Pulmonary artery endothelial cell (primary cell): ENCODE data around the gene MRPS24. TPM values are rescaled to one million over a fixed set of nuclear protein-coding genes. Genes with fewer than 3 reads are reported as not detected.
"Not testable (repeated sequence)": the region's sequence is repeated elsewhere in the genome, so short reads cannot be mapped to it uniquely, and the experiment has no call there.

Experiments used
- DNase-seq: peaks from one replicate; pipeline ENCODE4 v3.0.0-alpha.2; 2011; ENCODE audit warnings: low read depth, low spot score
- total RNA-seq: library from RNA; depleted of rRNA; stranded (reverse); fragments of >200 nt; gene quantifications from 2 replicates; pipeline ENCODE4 v1.2.3, GENCODE V29; 2014

Gene MRPS24
- 64.0 and 87.2 TPM in 2 replicates for total RNA-seq

DNA sequence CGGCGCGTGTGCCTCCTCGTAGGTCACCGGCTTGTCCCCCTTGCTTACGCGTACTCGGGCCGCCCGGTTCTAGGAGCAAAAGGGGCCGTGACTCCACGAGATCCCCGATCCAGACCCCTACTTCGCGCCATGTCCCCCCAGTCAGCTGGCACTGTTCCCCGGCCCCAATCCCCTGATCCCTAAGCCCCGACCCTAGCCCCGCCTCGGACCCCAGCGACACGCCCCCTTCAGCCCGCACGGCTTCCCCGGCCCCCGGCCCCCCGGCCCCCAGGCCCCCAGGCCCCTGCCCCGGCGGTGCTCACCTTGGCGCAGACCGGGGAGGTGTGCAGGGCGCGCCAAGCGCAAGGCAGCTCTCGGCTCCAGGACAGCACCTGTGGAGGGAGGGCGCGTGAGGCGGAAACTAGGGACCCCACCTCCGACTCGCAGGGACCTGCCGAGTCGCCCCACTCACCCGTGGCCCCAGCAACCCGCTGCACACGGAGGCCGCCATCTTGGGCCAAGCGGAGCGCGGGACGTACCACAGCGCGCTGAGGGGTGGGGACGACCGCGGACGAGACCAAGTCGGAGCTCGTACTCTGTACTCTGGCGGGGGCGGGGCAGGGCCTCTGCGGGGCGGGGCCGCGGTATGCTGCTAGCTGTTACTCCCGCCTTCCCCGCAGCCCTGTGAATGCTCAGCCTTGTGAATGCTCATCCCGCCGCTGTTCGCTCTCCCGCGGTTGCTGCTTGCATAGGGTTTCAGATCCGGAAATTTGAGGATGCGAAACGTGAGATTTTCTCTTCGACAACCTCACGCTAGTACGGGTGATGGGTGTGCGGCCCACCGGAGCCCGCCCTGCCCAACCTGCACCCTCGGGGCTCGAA, at the start of gene MRPS24:
TSS of gene MRPS24 (minus strand) at position 512 of the 861 bp plus-strand sequence. CDS start at position 490, 22 bp downstream.
- peak; percentile 79 for DNase-seq

DNA sequence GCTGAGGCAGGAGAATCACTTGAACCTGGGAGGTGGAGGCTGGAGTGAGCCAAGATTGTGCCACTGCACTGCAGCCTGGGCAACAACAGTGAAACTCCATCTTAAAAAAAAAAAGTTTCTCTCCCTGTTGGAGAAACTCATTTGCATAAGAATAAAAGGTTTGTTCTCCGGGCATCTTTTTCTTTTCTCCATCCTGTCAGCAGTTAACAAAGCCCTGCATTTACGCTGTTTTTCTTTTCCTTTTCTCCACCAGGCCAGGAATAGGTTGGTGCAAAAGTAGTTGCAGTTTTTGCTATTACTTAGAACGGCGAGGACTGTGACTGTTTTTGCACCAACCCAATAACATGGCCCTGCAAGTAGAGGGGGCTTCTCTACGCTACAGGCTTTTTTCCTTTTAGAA, 46.6 kb upstream of the MRPS24 start:
- DNase-seq: no peak

GRCh38 chr7:43914795-43915194, 45.5 kb upstream of the MRPS24 start:
- no peak for DNase-seq

DNA sequence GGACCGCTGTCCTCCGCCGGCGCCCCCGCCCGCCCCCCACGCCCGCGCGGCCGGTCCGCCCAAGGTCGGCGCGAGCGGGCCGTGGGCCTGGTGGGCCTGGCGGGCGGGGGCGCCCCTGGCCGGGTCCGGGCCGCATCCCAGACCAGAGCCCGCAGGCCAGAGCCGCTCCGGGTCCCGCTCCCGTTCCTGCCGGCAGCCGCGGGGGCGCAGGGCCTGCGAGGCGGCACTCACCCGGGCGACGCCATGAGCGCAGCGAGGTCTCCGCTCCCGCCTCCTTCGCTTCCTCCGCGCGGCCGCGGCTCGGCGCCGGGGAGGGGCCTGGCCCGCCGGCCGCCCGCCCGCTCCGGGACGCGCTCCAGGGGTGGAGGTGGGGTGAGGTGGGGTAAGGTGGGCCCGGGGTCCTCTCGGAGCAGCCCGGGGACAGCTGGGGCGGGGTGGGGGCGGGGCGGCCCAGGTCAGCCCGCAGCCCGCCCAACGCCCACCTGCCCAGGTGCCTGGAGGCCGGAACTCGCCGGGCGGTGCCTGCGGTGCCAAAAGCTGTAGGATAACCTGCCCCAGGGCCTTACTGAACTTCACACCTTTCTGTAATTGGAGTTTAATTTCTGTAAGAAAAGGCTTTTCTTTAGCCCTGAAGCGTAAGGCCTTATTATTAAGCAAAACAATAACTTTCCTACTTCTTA, 37.2 kb upstream of the MRPS24 start, which contains the start of gene URGCP:
TSS of gene URGCP (minus strand) at position 266 of the 680 bp plus-strand sequence. CDS start at position 245, 21 bp downstream.
- no peak for DNase-seq

DNA sequence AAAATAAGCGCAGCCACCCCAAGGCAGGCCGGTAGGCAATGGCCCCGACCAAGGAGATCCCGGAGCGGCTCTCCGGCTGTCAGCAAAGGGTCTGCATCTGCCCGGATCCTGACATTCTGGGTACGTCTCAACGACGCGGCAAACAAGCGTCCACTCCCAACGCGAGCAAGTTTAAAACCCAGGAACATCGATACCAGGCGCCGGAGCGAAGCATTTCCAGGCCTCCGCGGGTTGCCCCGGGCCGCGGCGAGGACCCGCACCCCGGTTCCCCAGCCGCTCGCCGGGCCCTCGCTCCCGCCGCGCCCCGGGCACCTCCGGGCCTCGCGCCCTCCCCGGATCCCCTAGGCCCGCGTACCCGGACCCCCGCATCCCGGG, 36.6 kb upstream of the MRPS24 start:
- DNase-seq: no peak

DNA sequence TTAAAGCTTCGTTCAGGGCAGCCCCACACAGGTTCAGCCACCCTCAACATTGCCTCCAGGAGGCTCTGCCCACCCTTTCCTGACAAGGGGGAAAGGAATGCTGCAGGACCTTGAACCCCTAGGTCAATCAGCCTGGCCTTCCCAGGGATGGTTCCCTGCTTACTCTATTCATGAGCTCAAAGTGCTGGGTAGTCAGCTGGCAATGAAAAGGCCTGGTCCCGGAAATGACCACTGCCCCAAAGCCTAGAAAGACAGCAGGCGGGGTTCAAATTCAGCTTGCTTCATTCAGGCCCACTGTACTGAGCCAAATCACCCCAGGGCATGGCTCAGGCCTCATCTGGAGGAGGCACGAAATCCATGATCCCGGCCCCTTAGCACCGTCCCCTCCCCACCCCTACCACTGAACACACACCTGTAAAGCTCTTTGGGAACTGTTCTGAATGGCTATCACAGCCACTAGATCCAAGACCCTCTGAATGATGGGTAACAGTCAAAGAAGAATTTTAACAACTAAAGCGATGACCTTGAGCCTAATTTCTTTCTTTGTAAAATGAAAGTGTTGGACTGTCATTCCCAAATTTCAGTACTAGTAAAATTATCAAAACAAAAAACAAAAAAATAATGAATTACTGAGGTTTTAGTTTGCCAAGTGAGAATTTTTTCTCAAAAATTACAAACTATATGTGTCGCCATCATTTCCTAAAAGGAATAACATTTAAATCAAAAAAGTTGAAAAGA, 36.1 kb upstream of the MRPS24 start:
- no peak for DNase-seq

DNA sequence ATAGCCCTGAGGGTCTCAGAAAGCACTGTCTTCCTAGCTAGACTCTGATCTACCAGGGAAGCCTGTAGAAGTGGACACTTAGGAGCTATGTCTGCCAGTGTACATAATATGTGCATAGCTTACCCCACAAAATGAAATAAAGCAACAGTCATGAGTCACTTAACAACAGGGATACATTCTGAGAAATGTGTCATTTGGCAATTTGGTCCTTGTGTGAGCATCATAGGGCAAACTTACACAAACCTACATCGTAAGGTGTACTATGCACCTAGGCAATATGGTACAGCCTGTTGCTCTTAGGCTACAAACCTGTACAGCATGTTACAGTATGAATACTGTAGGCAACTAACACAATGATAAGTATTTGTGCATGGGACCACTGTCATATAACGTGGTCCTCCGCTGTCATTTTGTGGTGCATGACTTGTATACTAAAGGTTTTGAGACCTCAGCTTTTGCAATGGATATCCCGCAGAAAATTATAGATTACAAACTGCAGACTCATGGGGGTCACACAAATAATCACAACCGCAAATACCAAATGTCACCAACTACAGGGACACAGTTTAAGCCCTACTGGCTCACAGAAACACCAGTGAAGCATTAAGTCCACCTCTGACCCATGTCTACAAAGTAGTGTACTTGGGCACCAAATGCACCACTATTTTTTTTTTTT, 35.4 kb upstream of the MRPS24 start:
- DNase-seq: no peak

DNA sequence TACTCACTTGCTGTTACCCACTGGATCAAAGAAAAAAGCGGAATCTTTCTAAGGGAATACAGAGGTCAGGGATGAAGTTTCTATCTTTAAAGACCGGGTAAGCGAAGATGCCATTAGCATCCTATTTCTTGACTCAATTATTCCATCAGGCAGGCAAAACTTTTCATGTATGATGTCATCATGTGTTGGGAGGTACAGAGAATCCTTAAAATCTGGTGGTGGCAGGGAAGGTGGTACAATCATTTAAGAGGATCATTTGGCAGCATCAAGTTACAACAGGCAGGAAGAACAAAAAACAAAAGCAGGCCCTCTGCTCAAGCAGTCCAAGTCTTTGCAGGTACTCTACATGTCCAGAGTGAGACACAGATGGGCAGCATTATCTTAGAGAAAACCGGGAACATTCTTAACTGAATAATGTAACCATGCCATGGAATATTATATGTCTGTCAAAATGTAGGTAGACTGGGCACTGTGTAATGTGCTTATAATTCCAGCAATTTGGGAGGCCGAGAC, 33.3 kb upstream of the MRPS24 start:
- no peak for DNase-seq

DNA sequence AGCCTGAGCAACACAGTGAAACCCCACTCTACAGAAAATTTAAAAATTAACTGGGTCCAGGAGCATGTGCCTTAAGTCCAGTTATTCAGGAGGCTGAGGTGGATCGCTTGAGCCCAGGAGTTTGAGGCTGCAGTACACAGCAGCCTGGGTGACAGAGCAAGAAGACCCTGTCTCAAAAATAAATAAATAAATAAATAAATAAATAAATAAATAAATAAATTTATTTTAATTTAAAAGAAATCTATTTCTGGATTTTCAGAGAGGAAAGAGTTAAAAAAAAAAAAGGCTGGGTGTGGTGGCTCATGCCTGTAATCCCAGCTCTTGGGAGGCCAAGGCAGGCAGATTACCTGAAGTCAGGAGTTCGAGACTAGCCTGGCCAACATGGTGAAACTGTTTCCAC, 29.3 kb upstream of the MRPS24 start:
- not testable (repeated sequence) for DNase-seq

DNA sequence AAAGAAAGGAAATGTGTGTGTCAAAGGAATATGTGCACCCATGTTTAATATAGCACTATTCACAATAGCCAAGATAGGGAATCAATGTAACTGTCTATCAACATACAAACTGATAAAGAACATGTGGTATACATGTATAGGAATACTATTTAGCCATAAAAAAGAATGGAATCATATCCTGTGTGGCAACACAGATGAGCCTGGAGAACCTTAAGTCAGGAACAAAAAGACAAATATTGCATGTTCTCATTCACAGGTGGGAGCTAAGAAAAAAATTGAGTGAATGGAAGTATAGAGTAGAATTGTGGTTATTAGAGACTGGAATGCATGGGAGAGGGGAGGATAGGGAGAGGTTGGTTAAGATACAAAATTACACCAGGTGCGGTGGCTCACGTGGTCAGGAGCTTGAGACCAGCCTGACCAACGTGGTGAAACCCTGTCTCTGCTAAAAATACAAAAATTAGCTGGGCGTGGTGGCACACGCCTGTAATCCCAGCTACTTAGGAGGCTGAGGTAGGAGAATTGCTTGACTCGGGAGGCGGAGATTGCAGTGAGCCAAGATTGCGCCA, 26.6 kb upstream of the MRPS24 start:
- no peak for DNase-seq

DNA sequence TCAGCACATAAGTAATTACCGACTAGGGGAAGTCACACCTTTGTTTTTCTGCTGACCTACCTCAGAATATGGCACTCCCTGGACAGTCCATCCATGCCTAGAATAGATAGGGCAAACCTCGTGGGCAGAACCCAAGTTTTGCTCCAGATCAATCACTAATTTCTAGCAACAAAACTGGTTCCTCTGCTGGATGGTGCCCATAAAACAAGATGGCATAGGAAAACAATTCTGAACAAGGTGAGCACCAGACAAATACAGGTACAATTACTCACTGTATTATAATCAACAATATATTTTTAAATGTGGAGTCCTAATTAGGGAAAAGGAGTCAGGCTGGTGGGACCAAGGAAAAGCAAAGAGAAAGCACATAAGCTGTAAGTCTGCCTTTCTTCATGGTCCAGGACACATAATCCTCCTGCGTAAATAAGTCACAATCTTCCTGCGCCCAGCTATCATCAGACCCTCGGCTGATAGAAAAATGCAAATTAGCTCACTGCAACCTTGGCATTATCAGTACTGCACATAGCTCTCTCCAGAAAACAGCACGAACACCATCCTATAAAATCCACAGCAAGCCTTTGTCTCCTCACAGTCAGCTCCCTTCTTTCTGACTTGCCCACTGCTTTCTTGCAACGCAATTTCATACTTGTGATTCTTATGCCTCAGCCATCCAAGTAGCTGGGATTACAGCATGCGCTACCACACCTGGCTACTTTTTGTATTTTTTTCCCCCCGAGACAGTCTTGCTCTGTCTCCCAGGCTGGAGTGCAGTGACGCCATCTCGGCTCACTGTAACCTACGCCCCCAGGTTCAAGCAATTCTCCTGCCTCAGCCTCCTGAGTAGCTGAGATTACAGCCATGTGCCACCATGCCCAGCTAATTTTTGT, 22.0 kb upstream of the MRPS24 start:
- DNase-seq: no peak

DNA sequence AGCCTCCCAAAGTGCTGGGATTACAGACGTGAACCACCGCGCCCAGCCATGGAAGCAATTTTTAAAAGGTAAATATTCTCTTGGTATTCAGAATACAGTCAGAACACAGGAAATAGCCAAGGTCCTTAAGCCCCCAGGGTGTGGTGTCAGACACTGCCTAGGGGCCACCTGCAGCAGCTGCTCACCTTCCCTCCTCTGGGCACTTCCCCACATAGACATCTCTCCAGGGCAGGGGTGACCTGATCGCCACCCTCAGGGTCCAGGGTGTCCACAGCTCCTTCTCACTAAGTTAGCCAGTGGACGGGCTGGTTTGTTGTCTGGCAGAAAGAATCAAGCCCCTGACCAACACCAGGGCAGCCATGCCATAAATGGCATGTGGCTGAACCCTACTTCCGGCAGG, 21.2 kb upstream of the MRPS24 start:
- no peak for DNase-seq

DNA sequence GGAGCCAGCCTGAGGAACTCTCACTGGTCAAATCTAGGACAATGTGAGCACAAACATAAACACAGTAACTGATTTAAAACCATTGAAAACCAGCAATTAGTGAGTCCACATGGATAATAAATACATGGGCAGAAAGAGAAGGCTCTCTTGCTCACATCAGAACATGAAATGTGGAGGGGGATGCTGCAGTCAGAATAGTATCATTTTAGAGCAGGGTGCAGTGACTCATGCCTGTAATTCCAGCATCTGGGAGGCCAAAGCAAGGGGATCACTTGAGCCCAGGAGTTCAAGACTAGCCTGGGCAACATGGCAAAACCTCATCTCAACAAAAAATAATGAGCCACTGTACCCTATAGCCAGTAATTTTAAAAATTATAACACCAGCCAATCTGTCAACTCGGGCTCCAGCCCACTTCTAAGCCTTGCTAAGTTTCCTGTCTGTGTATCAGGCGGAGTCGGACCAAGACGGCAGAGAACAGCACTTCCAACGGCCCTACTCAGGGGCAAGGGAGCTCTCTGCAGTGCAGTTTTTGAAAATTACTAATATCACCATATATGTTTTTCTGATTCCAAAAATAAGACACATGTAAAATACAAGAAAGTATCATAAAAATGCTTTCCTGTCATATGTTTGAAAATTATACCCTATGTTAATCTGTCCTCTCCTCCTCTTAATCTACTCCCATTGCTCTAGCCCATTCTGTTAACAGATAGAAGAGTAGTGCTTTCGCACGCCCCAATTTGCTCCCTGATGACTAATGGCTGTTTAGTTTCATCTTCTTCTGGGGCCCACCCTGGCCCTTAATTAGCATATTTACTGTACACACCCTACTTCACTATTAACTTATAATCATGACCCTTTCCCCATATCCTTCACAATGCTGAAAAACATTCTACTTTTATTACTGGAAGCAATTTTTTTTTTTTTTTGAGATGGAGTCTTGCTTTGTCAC, 20.0 kb upstream of the MRPS24 start:
- DNase-seq: no peak

DNA sequence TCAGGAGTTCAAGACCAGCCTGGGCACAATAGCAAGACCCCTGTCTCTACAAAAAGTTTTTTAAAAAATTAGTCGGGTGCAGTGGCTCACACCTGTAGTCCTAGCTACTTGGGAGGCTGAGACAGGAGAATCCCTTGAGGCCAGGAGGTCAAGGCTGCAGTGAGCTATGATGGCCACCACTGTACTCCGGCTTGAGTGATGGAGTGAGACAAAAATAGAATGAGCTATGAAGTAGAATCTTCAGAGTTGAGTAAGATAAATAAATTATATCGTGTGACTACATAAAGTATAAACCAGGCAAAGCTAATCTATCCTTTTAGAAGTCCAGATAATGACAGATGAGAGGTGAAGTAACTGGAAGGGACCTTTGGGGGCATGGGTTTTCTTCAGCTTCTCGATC, 15.3 kb upstream of the MRPS24 start:
- no peak for DNase-seq

DNA sequence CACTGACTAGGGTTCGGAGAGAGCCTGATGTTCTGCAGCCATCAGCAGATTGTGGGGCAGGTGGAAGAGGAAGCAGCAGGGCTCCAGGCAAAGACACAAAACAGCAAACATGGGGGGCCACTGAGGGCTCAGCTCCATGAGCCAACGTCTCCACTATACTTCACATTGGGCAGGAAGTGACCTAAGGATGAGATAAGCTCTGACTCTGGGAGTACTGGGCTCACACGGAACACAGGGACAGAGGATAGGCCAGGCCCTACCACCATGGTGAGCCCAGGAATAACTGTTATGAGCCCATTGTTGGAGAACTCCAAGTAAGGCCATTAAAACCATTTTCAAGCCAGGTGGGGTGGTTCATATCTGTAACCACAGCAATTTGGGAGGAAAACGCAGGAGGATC, 14.9 kb upstream of the MRPS24 start:
- DNase-seq: no peak

GRCh38 chr7:43880596-43880995, 11.3 kb upstream of the MRPS24 start:
- peak; percentile 27 for DNase-seq

- DNase-seq: peak; percentile 65
These were observed 10.2 kb upstream of the MRPS24 start for GRCh38 chr7:43879477-43879876.

GRCh38 chr7:43878867-43879266, 9.6 kb upstream of the MRPS24 start:
- DNase-seq: peak; percentile 55
